Suprapubic skin (tissue), 4 donors: ENCODE data around the gene CEP112.

Experiments
- EP300 ChIP-seq: sonication (generic); formaldehyde crosslinking; IDR thresholded peaks from one replicate; pipeline ENCODE4 v1.6.1; 2017; ENCODE audit warnings: antibody characterized with exemption
- POLR2A ChIP-seq, 2 donors: fragments of 450-650 bp; IDR thresholded peaks; one replicate each; pipeline ENCODE4 v1.6.1; 2017; ENCODE audit warnings: antibody characterized with exemption in 2 of 2, mild to moderate bottlenecking in 2 of 2, moderate library complexity in 2 of 2
- POLR2AphosphoS5 ChIP-seq, 3 donors: sonication (generic); formaldehyde crosslinking; IDR thresholded peaks; one replicate each; pipeline ENCODE4 v1.6.1; 2017; ENCODE audit warnings: antibody characterized with exemption in 3 of 3
- TF ChIP-seq, protein P1 (sequence below), 2 donors: fragments of 200-600 bp in 1 of 2; fragments of 450-650 bp in 1 of 2; sonication (generic) in 1 of 2; IDR thresholded peaks; one replicate each; pipeline ENCODE4 v1.5.1; 2016 to 2019; ENCODE audit warnings: antibody characterized with exemption in 2 of 2, mild to moderate bottlenecking in 1 of 2, moderate library complexity in 1 of 2

GRCh38 chr17:65876985-65877384 is 314.9 kb downstream of the CEP112 start:
- no peak for TF ChIP-seq POLR2AphosphoS5 (IDR thresholded peaks at IDR 0.05)
- no peak for TF ChIP-seq POLR2A (IDR thresholded peaks at IDR 0.05)
- TF ChIP-seq, protein P1, sequence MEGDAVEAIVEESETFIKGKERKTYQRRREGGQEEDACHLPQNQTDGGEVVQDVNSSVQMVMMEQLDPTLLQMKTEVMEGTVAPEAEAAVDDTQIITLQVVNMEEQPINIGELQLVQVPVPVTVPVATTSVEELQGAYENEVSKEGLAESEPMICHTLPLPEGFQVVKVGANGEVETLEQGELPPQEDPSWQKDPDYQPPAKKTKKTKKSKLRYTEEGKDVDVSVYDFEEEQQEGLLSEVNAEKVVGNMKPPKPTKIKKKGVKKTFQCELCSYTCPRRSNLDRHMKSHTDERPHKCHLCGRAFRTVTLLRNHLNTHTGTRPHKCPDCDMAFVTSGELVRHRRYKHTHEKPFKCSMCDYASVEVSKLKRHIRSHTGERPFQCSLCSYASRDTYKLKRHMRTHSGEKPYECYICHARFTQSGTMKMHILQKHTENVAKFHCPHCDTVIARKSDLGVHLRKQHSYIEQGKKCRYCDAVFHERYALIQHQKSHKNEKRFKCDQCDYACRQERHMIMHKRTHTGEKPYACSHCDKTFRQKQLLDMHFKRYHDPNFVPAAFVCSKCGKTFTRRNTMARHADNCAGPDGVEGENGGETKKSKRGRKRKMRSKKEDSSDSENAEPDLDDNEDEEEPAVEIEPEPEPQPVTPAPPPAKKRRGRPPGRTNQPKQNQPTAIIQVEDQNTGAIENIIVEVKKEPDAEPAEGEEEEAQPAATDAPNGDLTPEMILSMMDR (IDR thresholded peaks at IDR 0.05): no peak
- TF ChIP-seq EP300: no peak
